HCT116 (cell line): ENCODE data around the gene SIRT3. TPM values are rescaled to one million over a fixed set of nuclear protein-coding genes. Genes with fewer than 3 reads are reported as not detected.

Source experiments
- ATAC-seq: fragments of 200-7000 bp; cut with Tn5 transposase; 2 replicates; pipeline ENCODE4 v1.9.1; 2020; ENCODE audit warnings: mild to moderate bottlenecking, moderate library complexity
- BruUV-seq: library from RNA; stranded (reverse); fragments of 400-500 nt; replicated peaks from 2 replicates; lab custom pipeline; 2021; lab: Mats Ljungman, UMichigan
- CTCF ChIA-PET: fragments of 300-600 bp; sonication (Branson Sonifier 250); formaldehyde crosslinking; loops from one replicate; lab custom pipeline; 2021; ENCODE audit warnings: antibody characterized with exemption; lab: Charles Lee
- POLR2A ChIA-PET: fragments of 300-600, 350-600 bp; sonication (Branson Sonifier 250); formaldehyde crosslinking; loops from one replicate; lab custom pipeline; 2021; ENCODE audit warnings: antibody characterized with exemption; lab: Charles Lee
- RAD21 ChIA-PET, 2 experiments: fragments of 300-600 bp; sonication (Branson Sonifier 250); formaldehyde crosslinking; loops; one replicate each; lab custom pipeline; 2023; ENCODE audit warnings: low total read pairs in 2 of 2; ENCODE audit not compliant: uncharacterized antibody in 2 of 2, unreplicated experiment in 2 of 2, low non-redundant PET in 1 of 2; lab: Charles Lee
- DNase-seq: peaks from one replicate; pipeline ENCODE4 v3.0.0-alpha.2; 2010; ENCODE audit warnings: low read depth, low spot score
- H2AFZ ChIP-seq: fragments of 200-600 bp; shearing (Covaris generic), sonication (generic); 2 replicates; pipeline ENCODE4 v1.6.1; 2017; ENCODE audit warnings: low read depth, mixed run types, mixed read lengths, antibody characterized with exemption, low read length; ENCODE audit not compliant: poor library complexity, severe bottlenecking
- H3K27ac ChIP-seq: 2 replicates; pipeline ENCODE4 v1.5.1; 2012; ENCODE audit warnings: low read depth, low read length
- H3K27me3 ChIP-seq: fragments of 200-600 bp; sonication (generic); 2 replicates; pipeline ENCODE4 v1.6.1; 2016; ENCODE audit warnings: mixed run types, low read length, mixed read lengths; ENCODE audit not compliant: insufficient read depth
- H3K36me3 ChIP-seq, 2 experiments: fragments of 200-500 bp in 1 of 2; fragments of 200-600 bp in 1 of 2; sonication (Bioruptor generic) in 1 of 2; sonication (generic) in 1 of 2; 2 replicates each; pipeline versions ENCODE4 v1.5.1 to v1.6.1; 2014 to 2016; ENCODE audit warnings: low read length in 2 of 2, inconsistent platforms in 1 of 2, mixed read lengths in 1 of 2, mixed run types in 1 of 2; ENCODE audit not compliant: insufficient read depth in 2 of 2, control insufficient read depth in 1 of 2
- H3K4me1 ChIP-seq, 2 experiments: fragments of 200-600 bp in 1 of 2; sonication (generic) in 1 of 2; 2 replicates each; pipeline versions ENCODE4 v1.5.1 to v1.6.1; 2012 to 2017; ENCODE audit warnings: low read length in 2 of 2, inconsistent platforms in 1 of 2, mild to moderate bottlenecking in 1 of 2, mixed read lengths in 1 of 2, mixed run types in 1 of 2, moderate library complexity in 1 of 2; ENCODE audit not compliant: insufficient read depth in 2 of 2, control insufficient read depth in 1 of 2
- H3K4me2 ChIP-seq: fragments of 200-600 bp; sonication (generic); 2 replicates; pipeline ENCODE4 v1.6.1; 2017; ENCODE audit warnings: mixed run types, low read length, mixed read lengths
- H3K4me3 ChIP-seq, 2 experiments: fragments of 200-600 bp in 1 of 2; sonication (generic) in 1 of 2; replicated peaks in 1 of 2; 2 replicates each; pipeline ENCODE4 v1.5.1; 2011 to 2016; ENCODE audit warnings: low read length in 2 of 2, control low read depth in 1 of 2, low read depth in 1 of 2, mild to moderate bottlenecking in 1 of 2, mixed read lengths in 1 of 2, mixed run types in 1 of 2
- H3K79me2 ChIP-seq: fragments of 200-600 bp; sonication (generic); 2 replicates; pipeline ENCODE4 v1.6.1; 2017; ENCODE audit warnings: mild to moderate bottlenecking, mixed run types, low read length, moderate library complexity, mixed read lengths; ENCODE audit not compliant: insufficient read depth
- H3K9ac ChIP-seq: fragments of 200-600 bp; sonication (generic); 2 replicates; pipeline ENCODE4 v1.6.1; 2016; ENCODE audit warnings: low read length, mixed read lengths
- H3K9me2 ChIP-seq: fragments of 200-600 bp; sonication (generic), shearing (Covaris generic); 2 replicates; pipeline ENCODE4 v1.6.1; 2017; ENCODE audit warnings: mixed run types, mild to moderate bottlenecking, moderate library complexity; ENCODE audit not compliant: insufficient read depth
- H3K9me3 ChIP-seq, 2 experiments: fragments of 200-500 bp in 1 of 2; fragments of 200-600 bp in 1 of 2; sonication (Bioruptor generic) in 1 of 2; sonication (generic) in 1 of 2; 2 replicates each; pipeline ENCODE4 v1.6.1; 2014 to 2017; ENCODE audit warnings: low read length in 2 of 2, mixed read lengths in 2 of 2, inconsistent platforms in 1 of 2, low read depth in 1 of 2, mild to moderate bottlenecking in 1 of 2, mixed run types in 1 of 2, moderate library complexity in 1 of 2; ENCODE audit not compliant: control insufficient read depth in 1 of 2, insufficient read depth in 1 of 2
- H4K20me1 ChIP-seq: fragments of 200-600 bp; sonication (generic), shearing (Covaris generic); 2 replicates; pipeline ENCODE4 v1.6.1; 2017; ENCODE audit warnings: mixed run types, mild to moderate bottlenecking, moderate library complexity; ENCODE audit not compliant: insufficient read depth
- CBX3 ChIP-seq: IDR thresholded peaks from 2 replicates; pipeline ENCODE4 v1.6.1; 2012; ENCODE audit warnings: low read depth
- EZH2 ChIP-seq: fragments of 200-600 bp; sonication (generic); IDR thresholded peaks from 2 replicates; pipeline ENCODE4 v1.6.1; 2017; ENCODE audit warnings: antibody characterized with exemption, mixed run types
- EZH2phosphoT487 ChIP-seq: fragments of 200-600 bp; IDR thresholded peaks from 2 replicates; pipeline ENCODE4 v1.6.1; 2018; ENCODE audit warnings: antibody characterized with exemption, borderline replicate concordance
- POLR2A ChIP-seq: IDR thresholded peaks from 2 replicates; pipeline ENCODE4 v1.7.0; 2011; ENCODE audit warnings: borderline replicate concordance; ENCODE audit not compliant: insufficient read depth, insufficient read length; ENCODE audit errors: extremely low read depth
- POLR2AphosphoS5 ChIP-seq: IDR thresholded peaks from 2 replicates; pipeline ENCODE4 v1.6.1; 2011; ENCODE audit warnings: mild to moderate bottlenecking, low read depth, low read length, moderate library complexity
- SIN3A ChIP-seq: IDR thresholded peaks from 2 replicates; pipeline ENCODE4 v1.6.1; 2012; ENCODE audit warnings: low read depth
- SP1 ChIP-seq: IDR thresholded peaks from 2 replicates; pipeline ENCODE4 v1.6.1; 2012; ENCODE audit warnings: low read depth
- TCF7L2 ChIP-seq: IDR thresholded peaks from 2 replicates; pipeline ENCODE4 v1.7.0; 2011; ENCODE audit warnings: borderline replicate concordance, inconsistent platforms; ENCODE audit not compliant: insufficient read depth, insufficient read length; ENCODE audit errors: extremely low read depth
- ZFX ChIP-seq: fragments of 450-650 bp; IDR thresholded peaks from 2 replicates; pipeline ENCODE4 v1.6.1; 2017
- intact Hi-C: fragments of 100-400 bp; cut with micrococcal nuclease; formaldehyde crosslinking; loops from 2 replicates; pipeline ENCODE4 v1.10.0; 2022
- total RNA-seq: library from RNA; stranded (reverse); gene quantifications from one replicate; pipeline ENCODE4 v1.2.1, GENCODE V29; 2021; ENCODE audit not compliant: unreplicated experiment
- TF ChIP-seq, protein P1 (sequence below): IDR thresholded peaks from 2 replicates; pipeline ENCODE4 v1.6.1; 2012
- TF ChIP-seq, protein P2 (sequence below): IDR thresholded peaks from 2 replicates; pipeline ENCODE4 v1.6.1; 2012; ENCODE audit warnings: low read depth
- TF ChIP-seq, protein P3 (sequence below): IDR thresholded peaks from 2 replicates; pipeline ENCODE4 v1.6.1; 2012

Gene SIRT3
- total RNA-seq, 1 experiment from 2014 or later, result 17.9 TPM

DNA sequence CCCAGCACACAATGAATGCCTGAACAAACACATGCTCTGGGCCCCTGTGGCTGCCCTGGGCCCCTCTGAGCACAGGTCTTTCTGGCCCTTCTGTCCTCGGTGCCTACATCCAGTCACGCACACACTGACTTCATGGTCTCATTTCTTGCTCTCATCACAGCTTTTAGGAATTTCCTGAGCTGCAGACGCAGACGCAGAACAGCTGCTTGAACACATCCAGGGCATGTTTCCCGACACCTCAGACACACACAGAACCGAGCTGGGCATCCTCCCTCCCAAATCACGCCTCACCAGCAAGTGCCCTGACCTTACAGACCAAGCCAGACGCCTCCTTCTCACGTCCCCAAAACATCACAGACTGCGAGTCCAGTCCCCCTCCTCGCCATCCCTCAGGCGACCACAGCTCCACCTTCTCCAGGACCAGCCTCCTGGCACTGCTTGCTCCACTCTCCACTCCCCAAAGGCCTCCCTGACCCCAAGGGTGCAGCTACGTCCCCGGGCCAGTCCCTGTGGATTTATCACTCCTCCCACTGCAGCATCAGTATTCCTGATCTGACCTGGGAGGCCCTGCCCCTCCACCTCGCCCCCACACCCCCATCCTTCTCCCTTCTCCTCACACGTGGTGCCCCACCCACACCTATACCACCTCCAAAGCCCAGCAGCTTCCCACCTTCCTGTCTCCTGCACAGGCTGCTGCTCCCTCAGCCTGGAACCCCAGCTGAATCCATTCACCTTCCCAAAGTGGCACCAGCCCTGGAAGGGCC is 12.9 kb downstream of the SIRT3 start:
- ChIA-PET POLR2A (interaction anchor here (0.6 kb wide), 1 partner anchor 10 kb away, joined by 3 read pairs; no protein-coding TSS in a partner anchor), RAD21 (no interaction called here), CTCF (no interaction called here)
- TF ChIP-seq TCF7L2 (no peak), EZH2 (no peak), EZH2phosphoT487 (no peak), ZFX (no peak), POLR2A (no peak), CBX3 (no peak), SP1 (no peak), POLR2AphosphoS5 (no peak), SIN3A (no peak)
- TF ChIP-seq, protein P1, sequence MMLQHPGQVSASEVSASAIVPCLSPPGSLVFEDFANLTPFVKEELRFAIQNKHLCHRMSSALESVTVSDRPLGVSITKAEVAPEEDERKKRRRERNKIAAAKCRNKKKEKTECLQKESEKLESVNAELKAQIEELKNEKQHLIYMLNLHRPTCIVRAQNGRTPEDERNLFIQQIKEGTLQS, result no peak
- TF ChIP-seq, protein P2, sequence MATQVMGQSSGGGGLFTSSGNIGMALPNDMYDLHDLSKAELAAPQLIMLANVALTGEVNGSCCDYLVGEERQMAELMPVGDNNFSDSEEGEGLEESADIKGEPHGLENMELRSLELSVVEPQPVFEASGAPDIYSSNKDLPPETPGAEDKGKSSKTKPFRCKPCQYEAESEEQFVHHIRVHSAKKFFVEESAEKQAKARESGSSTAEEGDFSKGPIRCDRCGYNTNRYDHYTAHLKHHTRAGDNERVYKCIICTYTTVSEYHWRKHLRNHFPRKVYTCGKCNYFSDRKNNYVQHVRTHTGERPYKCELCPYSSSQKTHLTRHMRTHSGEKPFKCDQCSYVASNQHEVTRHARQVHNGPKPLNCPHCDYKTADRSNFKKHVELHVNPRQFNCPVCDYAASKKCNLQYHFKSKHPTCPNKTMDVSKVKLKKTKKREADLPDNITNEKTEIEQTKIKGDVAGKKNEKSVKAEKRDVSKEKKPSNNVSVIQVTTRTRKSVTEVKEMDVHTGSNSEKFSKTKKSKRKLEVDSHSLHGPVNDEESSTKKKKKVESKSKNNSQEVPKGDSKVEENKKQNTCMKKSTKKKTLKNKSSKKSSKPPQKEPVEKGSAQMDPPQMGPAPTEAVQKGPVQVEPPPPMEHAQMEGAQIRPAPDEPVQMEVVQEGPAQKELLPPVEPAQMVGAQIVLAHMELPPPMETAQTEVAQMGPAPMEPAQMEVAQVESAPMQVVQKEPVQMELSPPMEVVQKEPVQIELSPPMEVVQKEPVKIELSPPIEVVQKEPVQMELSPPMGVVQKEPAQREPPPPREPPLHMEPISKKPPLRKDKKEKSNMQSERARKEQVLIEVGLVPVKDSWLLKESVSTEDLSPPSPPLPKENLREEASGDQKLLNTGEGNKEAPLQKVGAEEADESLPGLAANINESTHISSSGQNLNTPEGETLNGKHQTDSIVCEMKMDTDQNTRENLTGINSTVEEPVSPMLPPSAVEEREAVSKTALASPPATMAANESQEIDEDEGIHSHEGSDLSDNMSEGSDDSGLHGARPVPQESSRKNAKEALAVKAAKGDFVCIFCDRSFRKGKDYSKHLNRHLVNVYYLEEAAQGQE, result no peak
- TF ChIP-seq, protein P3, sequence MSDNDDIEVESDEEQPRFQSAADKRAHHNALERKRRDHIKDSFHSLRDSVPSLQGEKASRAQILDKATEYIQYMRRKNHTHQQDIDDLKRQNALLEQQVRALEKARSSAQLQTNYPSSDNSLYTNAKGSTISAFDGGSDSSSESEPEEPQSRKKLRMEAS, result no peak
- Histone ChIP-seq H3K4me1 (no peaks in the 10 kb centered on the region), H4K20me1 (no peaks in the 10 kb centered on the region), H3K9ac (no peak overlapping the region), H3K4me3 (no peak overlapping the region), H3K4me2 (no peak overlapping the region), H3K27me3 (no peaks in the 10 kb centered on the region), H3K36me3 (no peaks in the 10 kb centered on the region), H3K9me3 (no peaks in the 10 kb centered on the region), H3K79me2 (no peaks in the 10 kb centered on the region), H3K27ac (no peak overlapping the region), H3K9me2 (no peaks in the 10 kb centered on the region), H2AFZ (no peak overlapping the region)
- no peak for ATAC-seq
- no peak for DNase-seq
- BruUV-seq, result no TSS peak
- intact Hi-C loops, result no loop called here
